H1 (cell line): ENCODE results near the gene DYSF. TPM values are rescaled to one million over a fixed set of nuclear protein-coding genes. Genes with fewer than 3 reads are reported as not detected.

ENCODE experiments used
- CHD7 ChIP-seq: fragments of 300-600 bp; sonication (generic); IDR thresholded peaks from 2 replicates; pipeline ENCODE4 v1.7.1; 2012; ENCODE audit warnings: low read length, moderate library complexity, mild to moderate bottlenecking, inconsistent platforms; ENCODE audit not compliant: insufficient replicate concordance
- KDM5A ChIP-seq: fragments of 200-600 bp; IDR thresholded peaks from 2 replicates; pipeline ENCODE4 v1.7.1; 2012; ENCODE audit warnings: mild to moderate bottlenecking, low read length, inconsistent platforms, mixed read lengths
- POLR2AphosphoS5 ChIP-seq: IDR thresholded peaks from 2 replicates; pipeline ENCODE4 v1.6.1; 2011; ENCODE audit warnings: low read depth, low read length
- RNF2 ChIP-seq: fragments of 200-900, 300-1000 bp; sonication (generic); IDR thresholded peaks from 2 replicates; pipeline ENCODE4 v1.7.1; 2016; ENCODE audit warnings: borderline replicate concordance, low read depth, mild to moderate bottlenecking, antibody characterized with exemption, low read length; ENCODE audit not compliant: poor library complexity, severe bottlenecking; ENCODE audit errors: missing control alignments
- RXRA ChIP-seq: IDR thresholded peaks from 2 replicates; pipeline ENCODE4 v1.6.1; 2011; ENCODE audit warnings: low read depth, mild to moderate bottlenecking, low read length, moderate library complexity; ENCODE audit not compliant: insufficient read depth
- SP2 ChIP-seq: IDR thresholded peaks from 2 replicates; pipeline ENCODE4 v1.6.1; 2012; ENCODE audit warnings: mild to moderate bottlenecking, low read length, inconsistent platforms
- ZNF274 ChIP-seq: IDR thresholded peaks from 2 replicates; pipeline ENCODE4 v1.7.0; 2012; ENCODE audit warnings: low read length, borderline replicate concordance; ENCODE audit errors: extremely low read depth
- polyA plus RNA-seq, 7 experiments: library from polyadenylated mRNA; depleted of rRNA in 3 of 7; stranded (reverse) in 5 of 7; unstranded in 2 of 7; fragments of >200 nt in 5 of 7; fragments of 200-250 nt in 2 of 7; gene quantifications; 1 replicate in 5 of 7; 2 replicates in 1 of 7; 4 replicates in 1 of 7; pipeline versions ENCODE4 v1.2.1 to v1.2.3, GENCODE V29; 2011 to 2013; ENCODE audit warnings: missing spikeins in 2 of 7, mixed read lengths in 2 of 7
- total RNA-seq: library from RNA; stranded (reverse); fragmentation: NEBNext Ultra II Directional; extraction: Animal tissue kit (Norgen Biotek cat#: 25700); gene quantifications from 2 replicates; pipeline ENCODE4 v1.2.1, GENCODE V29; 2021

DYSF gene
- total and polyA plus RNA-seq, 2 of the 8 experiments (the other 6 are each of a cell fraction or from before 2014, with no cell fraction given) = 5.8 to 7.1 TPM

- TF ChIP-seq CHD7 (no peak), SP2 (no peak), RXRA (no peak), ZNF274 (no peak), KDM5A (no peak), RNF2 (no peak), POLR2AphosphoS5 (no peak)
Observed at GRCh38 chr2:71575966-71576365, 122.6 kb downstream of the DYSF start (continued).
